Osteoblast (primary cell): Measurements from ENCODE around the gene PACS1. TPM values are rescaled to one million over a fixed set of nuclear protein-coding genes. Genes with fewer than 3 reads are reported as not detected.

Experiments
- DNase-seq: peaks from one replicate; pipeline ENCODE4 v3.0.0; 2011; ENCODE audit warnings: low spot score, mixed read lengths; ENCODE audit not compliant: insufficient read length; ENCODE audit errors: missing footprints
- H2AFZ ChIP-seq: 2 replicates; pipeline ENCODE4 v1.6.0; 2011; ENCODE audit warnings: mild to moderate bottlenecking, low read length
- H3K27ac ChIP-seq: 2 replicates; pipeline ENCODE4 v1.5.1; 2011; ENCODE audit warnings: mild to moderate bottlenecking, low read depth, low read length, moderate library complexity
- H3K27me3 ChIP-seq: 2 replicates; pipeline ENCODE4 v1.6.0; 2012; ENCODE audit warnings: mild to moderate bottlenecking, control low read depth, inconsistent platforms, low read length, moderate library complexity; ENCODE audit not compliant: insufficient read depth
- H3K36me3 ChIP-seq: 2 replicates; pipeline ENCODE4 v1.5.1; 2011; ENCODE audit warnings: mild to moderate bottlenecking, low read length, control low read depth, moderate library complexity; ENCODE audit not compliant: insufficient read depth
- H3K4me1 ChIP-seq: 2 replicates; pipeline ENCODE4 v1.5.1; 2011; ENCODE audit warnings: mild to moderate bottlenecking, low read length, control low read depth, moderate library complexity; ENCODE audit not compliant: insufficient read depth
- H3K4me2 ChIP-seq: 2 replicates; pipeline ENCODE4 v1.6.0; 2011; ENCODE audit warnings: mild to moderate bottlenecking, low read length; ENCODE audit not compliant: insufficient read depth
- H3K4me3 ChIP-seq: fragments of 200-600 bp; sonication (generic); 3 replicates; pipeline ENCODE4 v1.5.1; 2012; ENCODE audit warnings: mild to moderate bottlenecking, low read length, inconsistent platforms; ENCODE audit not compliant: insufficient read depth
- H3K79me2 ChIP-seq: 2 replicates; pipeline ENCODE4 v1.6.0; 2012; ENCODE audit warnings: mild to moderate bottlenecking, low read length, control low read depth, inconsistent platforms; ENCODE audit not compliant: insufficient read depth
- H3K9me3 ChIP-seq: 2 replicates; pipeline ENCODE4 v1.5.1; 2011; ENCODE audit warnings: low read depth, low read length, control low read depth
- H4K20me1 ChIP-seq: 2 replicates; pipeline ENCODE4 v1.6.0; 2012; ENCODE audit warnings: mild to moderate bottlenecking, low read length, control low read depth; ENCODE audit not compliant: insufficient read depth
- CTCF ChIP-seq: IDR thresholded peaks from 2 replicates; pipeline ENCODE4 v1.5.1; 2011; ENCODE audit warnings: mild to moderate bottlenecking, low read depth, low read length, moderate library complexity; ENCODE audit errors: extremely low read depth
- total RNA-seq: library from RNA; depleted of rRNA; stranded (reverse); fragments of >200 nt; gene quantifications from 2 replicates; pipeline ENCODE4 v1.2.3, GENCODE V29; 2012

Gene PACS1
- total RNA-seq, 1 donor = 38.0 TPM

DNA sequence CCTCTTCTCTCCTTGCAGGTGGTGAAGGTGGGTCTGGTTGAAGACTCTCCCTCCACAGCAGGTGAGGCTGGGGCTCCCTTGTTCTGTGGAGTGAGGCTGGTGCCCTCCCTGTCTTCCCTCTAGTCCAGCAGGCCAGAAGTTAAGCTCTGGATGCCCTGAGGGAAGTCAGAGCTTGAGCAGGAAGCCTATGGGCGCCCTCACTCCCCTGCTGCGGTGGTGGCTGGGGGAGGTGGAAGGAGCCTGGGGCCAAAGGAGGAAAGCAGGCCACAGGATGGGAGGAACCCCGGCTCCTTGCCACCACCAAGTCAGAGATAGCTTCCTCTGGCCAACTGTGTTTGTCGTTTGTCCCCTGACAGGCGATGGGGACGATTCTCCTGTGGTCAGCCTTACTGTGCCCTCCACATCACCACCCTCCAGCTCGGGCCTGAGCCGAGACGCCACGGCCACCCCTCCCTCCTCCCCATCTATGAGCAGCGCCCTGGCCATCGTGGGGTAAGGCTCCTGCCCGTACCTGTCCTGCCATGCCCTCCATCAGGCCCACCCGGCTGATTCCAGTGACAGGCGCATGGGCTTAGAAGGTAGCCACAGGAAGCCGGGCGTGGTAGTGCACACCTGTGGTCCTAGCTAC lies 168.8 kb downstream of the PACS1 start:
- H3K27me3 ChIP-seq = no peaks in the 10 kb centered on the region
- H3K27ac ChIP-seq = no peak overlapping the region
- H3K4me2 ChIP-seq = no peak overlapping the region
- TF ChIP-seq CTCF = no peak
- H3K4me1 ChIP-seq = no peaks in the 10 kb centered on the region
- peak; percentile 44 for DNase-seq
- no peaks in the 10 kb centered on the region for H4K20me1 ChIP-seq
- no peak overlapping the region for H2AFZ ChIP-seq
- H3K4me3 ChIP-seq = no peak overlapping the region
- peaks cover 53% of the 10 kb centered on the region for H3K36me3 ChIP-seq
- no peaks in the 10 kb centered on the region for H3K9me3 ChIP-seq
- H3K79me2 ChIP-seq = no peaks in the 10 kb centered on the region

- H3K4me2 ChIP-seq = no peak overlapping the region
- no peak for TF ChIP-seq CTCF
- H2AFZ ChIP-seq = no peak overlapping the region
- no peak overlapping the region for H3K27ac ChIP-seq
- H3K36me3 ChIP-seq = peaks cover 48% of the 10 kb centered on the region
- no peak overlapping the region for H3K4me3 ChIP-seq
- peak; percentile 56 for DNase-seq
- no peaks in the 10 kb centered on the region for H3K4me1 ChIP-seq
- H3K9me3 ChIP-seq = no peaks in the 10 kb centered on the region
- H3K79me2 ChIP-seq = no peaks in the 10 kb centered on the region
- no peaks in the 10 kb centered on the region for H4K20me1 ChIP-seq
- no peaks in the 10 kb centered on the region for H3K27me3 ChIP-seq
These were observed 169.4 kb downstream of the PACS1 start for GRCh38 chr11:66239511-66239910.

- peaks cover 52% of the 10 kb centered on the region for H3K36me3 ChIP-seq
- no peak overlapping the region for H3K4me2 ChIP-seq
- no peaks in the 10 kb centered on the region for H4K20me1 ChIP-seq
- peak; percentile 57 for DNase-seq
- H3K27me3 ChIP-seq = no peaks in the 10 kb centered on the region
- TF ChIP-seq CTCF = no peak
- no peak overlapping the region for H3K4me3 ChIP-seq
- no peaks in the 10 kb centered on the region for H3K79me2 ChIP-seq
- H3K4me1 ChIP-seq = no peaks in the 10 kb centered on the region
- no peak overlapping the region for H3K27ac ChIP-seq
- no peak overlapping the region for H2AFZ ChIP-seq
- no peaks in the 10 kb centered on the region for H3K9me3 ChIP-seq
These were observed 170.1 kb downstream of the PACS1 start for GRCh38 chr11:66239998-66240780.

DNA sequence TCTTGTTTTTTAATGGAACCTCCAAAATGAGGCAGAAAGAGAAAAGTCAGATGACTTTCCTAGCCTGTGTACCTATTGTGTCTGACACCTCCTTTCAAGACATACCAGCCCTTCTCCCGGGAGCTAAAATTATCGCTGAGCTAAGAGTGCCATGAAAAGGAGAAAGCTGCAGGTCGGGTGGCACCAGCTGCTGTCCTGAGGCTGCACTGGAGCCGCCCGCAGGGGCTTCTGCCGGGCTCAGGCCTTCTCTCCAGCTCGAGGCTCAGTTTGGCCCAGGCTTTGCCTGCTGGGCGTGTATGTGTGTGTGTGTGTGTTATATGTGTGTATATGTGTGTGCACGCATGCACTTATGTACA lies 170.7 kb downstream of the PACS1 start:
- no peak overlapping the region for H2AFZ ChIP-seq

More for the DNA sequence above, 170.7 kb downstream of the PACS1 start:
- H3K36me3 ChIP-seq = peaks cover 49% of the 10 kb centered on the region
- H3K4me1 ChIP-seq = no peaks in the 10 kb centered on the region
- no peaks in the 10 kb centered on the region for H3K27me3 ChIP-seq
- no peaks in the 10 kb centered on the region for H3K79me2 ChIP-seq
- TF ChIP-seq CTCF = no peak
- no peaks in the 10 kb centered on the region for H4K20me1 ChIP-seq
- H3K4me2 ChIP-seq = no peak overlapping the region
- no peak overlapping the region for H3K4me3 ChIP-seq
- no peaks in the 10 kb centered on the region for H3K9me3 ChIP-seq
- no peak overlapping the region for H3K27ac ChIP-seq
- DNase-seq = peak; percentile 39
